Calu3 (cell line): ENCODE data around the gene RCCD1. TPM values are rescaled to one million over a fixed set of nuclear protein-coding genes. Genes with fewer than 3 reads are reported as not detected.

Experiments
- BruUV-seq: library from RNA; stranded (reverse); fragments of 400-500 nt; replicated peaks from 2 replicates; lab custom pipeline; 2021; lab: Mats Ljungman, UMichigan
- CTCF ChIA-PET: fragments of 300-600 bp; sonication (Branson Sonifier 250); formaldehyde crosslinking; loops from one replicate; lab custom pipeline; 2022; ENCODE audit warnings: antibody characterized with exemption; lab: Charles Lee
- DNase-seq: peaks from one replicate; pipeline ENCODE4 v3.0.0; 2022
- H3K27ac Mint-ChIP-seq: one replicate; pipeline ENCODE4 v1.8.0; 2022; ENCODE audit warnings: mixed read lengths; ENCODE audit not compliant: unreplicated experiment
- H3K27me3 Mint-ChIP-seq: one replicate; pipeline ENCODE4 v1.8.0; 2022; ENCODE audit warnings: mixed read lengths; ENCODE audit not compliant: unreplicated experiment
- H3K36me3 Mint-ChIP-seq: one replicate; pipeline ENCODE4 v1.8.0; 2022; ENCODE audit warnings: mild to moderate bottlenecking, moderate library complexity, mixed read lengths; ENCODE audit not compliant: insufficient read depth, unreplicated experiment
- H3K4me1 Mint-ChIP-seq: one replicate; pipeline ENCODE4 v1.8.0; 2022; ENCODE audit warnings: mild to moderate bottlenecking, low read depth, mixed read lengths; ENCODE audit not compliant: unreplicated experiment
- H3K4me3 Mint-ChIP-seq: one replicate; pipeline ENCODE4 v1.8.0; 2022; ENCODE audit warnings: mild to moderate bottlenecking, low read depth, moderate library complexity, mixed read lengths; ENCODE audit not compliant: unreplicated experiment
- H3K9me3 Mint-ChIP-seq: one replicate; pipeline ENCODE4 v1.8.0; 2022; ENCODE audit warnings: low read depth, mixed read lengths; ENCODE audit not compliant: unreplicated experiment
- CTCF ChIP-seq: fragments of 200-600 bp; IDR thresholded peaks from one replicate; pipeline ENCODE4 v1.8.0; 2022; ENCODE audit warnings: antibody characterized with exemption; ENCODE audit not compliant: unreplicated experiment
- intact Hi-C: fragments of 100-400 bp; cut with micrococcal nuclease; formaldehyde crosslinking; loops from one replicate; pipeline ENCODE4 v1.10.0; 2022; ENCODE audit not compliant: unreplicated experiment
- total RNA-seq: library from RNA; stranded (reverse); gene quantifications from 2 replicates; pipeline ENCODE4 v1.2.3, GENCODE V29; 2022

The RCCD1 gene
- total RNA-seq, 1 experiment from 2014 or later: 42.6 TPM

GRCh38 chr15:90913398-90913944 lies 41.2 kb upstream of the RCCD1 start:
- no peak for DNase-seq
- intact Hi-C loops: no loop called here
- H3K4me3 Mint-ChIP-seq: no peak overlapping the region
- H3K9me3 Mint-ChIP-seq: no peaks in the 10 kb centered on the region
- H3K27me3 Mint-ChIP-seq: no peaks in the 10 kb centered on the region
- peaks cover 21% of the 10 kb centered on the region for H3K36me3 Mint-ChIP-seq
- BruUV-seq: no TSS peak
- CTCF ChIA-PET: no interaction called here
- no peaks in the 10 kb centered on the region for H3K4me1 Mint-ChIP-seq
- TF ChIP-seq CTCF: no peak
- no peak overlapping the region for H3K27ac Mint-ChIP-seq

- intact Hi-C loops: no loop called here
- Mint-ChIP-seq H3K36me3 (peaks cover 18% of the 10 kb centered on the region), H3K27me3 (no peaks in the 10 kb centered on the region), H3K4me1 (no peaks in the 10 kb centered on the region), H3K4me3 (no peak overlapping the region), H3K27ac (no peak overlapping the region), H3K9me3 (no peaks in the 10 kb centered on the region)
- DNase-seq: no peak
- TF ChIP-seq CTCF: no peak
- CTCF ChIA-PET: interaction anchor here (1.1 kb wide), 1 partner anchor 17 kb away, joined by 5 read pairs; the partner anchor contains the start of gene HDDC3
- no TSS peak for BruUV-seq
Observed at GRCh38 chr15:90914305-90915080, 40.2 kb upstream of the RCCD1 start.

GRCh38 chr15:90915216-90915807 lies 39.4 kb upstream of the RCCD1 start:
- DNase-seq: no peak
- no peaks in the 10 kb centered on the region for H3K4me1 Mint-ChIP-seq
- H3K27ac Mint-ChIP-seq: no peak overlapping the region
- no TSS peak for BruUV-seq
- TF ChIP-seq CTCF: no peak
- peaks cover 12% of the 10 kb centered on the region for H3K36me3 Mint-ChIP-seq
- H3K4me3 Mint-ChIP-seq: no peak overlapping the region
- intact Hi-C loops: no loop called here
- H3K9me3 Mint-ChIP-seq: no peaks in the 10 kb centered on the region
- no peaks in the 10 kb centered on the region for H3K27me3 Mint-ChIP-seq
- CTCF ChIA-PET: interaction anchor here (1.1 kb wide), 1 partner anchor 16 kb away, joined by 5 read pairs; the partner anchor contains the start of gene HDDC3

- Mint-ChIP-seq H3K9me3 (no peaks in the 10 kb centered on the region), H3K36me3 (peaks cover 9% of the 10 kb centered on the region), H3K27ac (no peak overlapping the region), H3K4me1 (no peaks in the 10 kb centered on the region), H3K4me3 (no peak overlapping the region), H3K27me3 (no peaks in the 10 kb centered on the region)
- no TSS peak for BruUV-seq
- no peak for TF ChIP-seq CTCF
- no peak for DNase-seq
- intact Hi-C loops: no loop called here
- CTCF ChIA-PET: interaction anchor here (1.1 kb wide), 1 partner anchor 16 kb away, joined by 5 read pairs; the partner anchor contains the start of gene HDDC3
Observed at GRCh38 chr15:90915808-90916440, 38.8 kb upstream of the RCCD1 start.
